Activated CD8-positive, alpha-beta memory T cell treated with anti-CD3 and anti-CD28 coated beads for 48 hours (primary cell): ENCODE results near the gene CLIC6.

Source experiments
- DNase-seq, 3 experiments: peaks; one replicate each; pipeline ENCODE4 v3.0.0-alpha.2; 2020; ENCODE audit warnings: low read depth in 2 of 3, low spot score in 2 of 3

CLIC6 gene

DNA sequence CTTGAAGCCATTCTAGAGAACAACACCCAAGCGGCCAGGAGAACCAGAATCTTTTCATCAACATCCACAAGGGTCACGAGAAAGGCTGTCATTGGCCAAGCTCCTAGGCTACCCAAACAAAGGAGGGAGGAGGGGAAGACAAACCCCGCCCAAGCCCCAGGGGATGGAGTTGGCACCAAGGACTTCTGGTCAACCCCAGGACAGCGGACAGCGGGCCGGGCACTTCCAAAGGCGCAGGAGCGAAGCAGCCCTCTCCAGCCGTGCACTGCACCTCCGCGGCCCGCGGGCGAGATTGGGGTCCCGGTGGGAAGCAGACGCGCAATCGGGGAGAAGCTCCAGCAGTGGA, at the start of gene CLIC6:
TSS of gene CLIC6 (plus strand) at position 192 of the 346 bp plus-strand sequence. CDS start 395 bp downstream, outside the sequence.
- no peak for DNase-seq

- no peak for DNase-seq
Observed at GRCh38 chr21:34619841-34620665, 48.7 kb upstream of the CLIC6 start.

GRCh38 chr21:34621434-34622350, 47.1 kb upstream of the CLIC6 start:
- no peak for DNase-seq

- DNase-seq: no peak
Observed at GRCh38 chr21:34623516-34623915, 45.3 kb upstream of the CLIC6 start.

GRCh38 chr21:34625030-34625593, 43.7 kb upstream of the CLIC6 start:
- no peak for DNase-seq

GRCh38 chr21:34626131-34626530, 42.7 kb upstream of the CLIC6 start:
- no peak for DNase-seq

GRCh38 chr21:34630536-34631143, 38.2 kb upstream of the CLIC6 start:
- no peak for DNase-seq

- DNase-seq: no peak
Observed at GRCh38 chr21:34632498-34632897, 36.3 kb upstream of the CLIC6 start.

DNA sequence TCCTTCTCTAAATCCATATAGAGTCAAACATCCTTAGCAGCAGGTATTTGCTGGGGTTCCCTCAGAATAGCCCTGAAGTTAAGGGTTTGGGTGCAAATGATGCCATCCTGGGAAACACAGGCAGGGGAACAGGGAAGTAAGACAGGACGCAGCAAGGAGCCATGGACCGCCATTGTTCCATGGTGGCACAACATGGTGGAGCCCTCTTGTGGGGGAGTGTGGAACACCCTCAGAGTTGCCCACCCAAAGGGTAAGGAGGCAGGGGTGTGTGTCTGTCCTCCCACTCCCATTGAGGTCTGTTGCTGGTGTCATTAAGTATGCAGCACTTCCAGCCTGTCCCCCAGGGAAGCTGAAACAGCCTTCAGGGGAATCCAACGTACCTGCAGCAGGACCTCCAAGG, 33.5 kb upstream of the CLIC6 start:
- DNase-seq: no peak

GRCh38 chr21:34636961-34637360, 31.8 kb upstream of the CLIC6 start:
- no peak for DNase-seq

DNA sequence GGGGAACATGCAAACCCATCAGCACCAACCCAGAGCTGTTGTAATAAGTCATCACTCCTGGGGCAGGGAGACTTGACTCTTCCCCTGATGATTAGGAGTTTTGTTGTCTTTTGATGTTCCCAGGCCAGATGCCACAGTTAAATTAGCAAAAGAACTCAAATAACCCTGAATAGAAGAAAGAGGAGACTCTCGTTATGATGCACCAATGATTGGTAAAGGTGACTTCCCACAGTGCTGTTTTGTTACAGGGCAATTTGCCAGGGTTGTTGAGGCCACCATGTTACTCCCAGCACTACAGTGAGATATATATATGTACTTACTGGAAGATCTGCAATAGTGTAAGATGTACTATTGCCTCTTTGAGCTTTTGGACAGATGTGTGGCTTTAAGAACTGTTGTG, 29.5 kb upstream of the CLIC6 start:
- no peak for DNase-seq

- DNase-seq: no peak
Observed at GRCh38 chr21:34639882-34640788, 28.7 kb upstream of the CLIC6 start.

DNA sequence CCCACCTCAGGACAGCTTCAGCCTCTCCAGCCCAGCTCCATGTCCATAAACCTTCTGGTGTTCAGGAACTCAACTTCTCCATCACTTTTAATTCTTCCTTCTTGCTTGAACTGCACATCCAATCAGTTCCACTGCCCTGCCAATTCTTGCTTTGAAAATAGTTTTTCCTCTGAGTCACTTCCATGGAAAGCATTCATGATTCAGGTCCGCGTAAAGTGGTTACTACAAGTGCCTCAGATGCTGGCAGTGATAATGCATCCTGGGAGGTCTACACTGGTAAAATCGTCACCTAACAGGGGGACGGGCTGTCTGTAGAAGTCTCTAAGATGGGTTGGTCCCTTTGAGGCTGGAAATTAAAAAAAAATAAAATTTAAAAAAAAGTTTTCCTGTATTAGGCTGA, 27.9 kb upstream of the CLIC6 start:
- no peak for DNase-seq

DNA sequence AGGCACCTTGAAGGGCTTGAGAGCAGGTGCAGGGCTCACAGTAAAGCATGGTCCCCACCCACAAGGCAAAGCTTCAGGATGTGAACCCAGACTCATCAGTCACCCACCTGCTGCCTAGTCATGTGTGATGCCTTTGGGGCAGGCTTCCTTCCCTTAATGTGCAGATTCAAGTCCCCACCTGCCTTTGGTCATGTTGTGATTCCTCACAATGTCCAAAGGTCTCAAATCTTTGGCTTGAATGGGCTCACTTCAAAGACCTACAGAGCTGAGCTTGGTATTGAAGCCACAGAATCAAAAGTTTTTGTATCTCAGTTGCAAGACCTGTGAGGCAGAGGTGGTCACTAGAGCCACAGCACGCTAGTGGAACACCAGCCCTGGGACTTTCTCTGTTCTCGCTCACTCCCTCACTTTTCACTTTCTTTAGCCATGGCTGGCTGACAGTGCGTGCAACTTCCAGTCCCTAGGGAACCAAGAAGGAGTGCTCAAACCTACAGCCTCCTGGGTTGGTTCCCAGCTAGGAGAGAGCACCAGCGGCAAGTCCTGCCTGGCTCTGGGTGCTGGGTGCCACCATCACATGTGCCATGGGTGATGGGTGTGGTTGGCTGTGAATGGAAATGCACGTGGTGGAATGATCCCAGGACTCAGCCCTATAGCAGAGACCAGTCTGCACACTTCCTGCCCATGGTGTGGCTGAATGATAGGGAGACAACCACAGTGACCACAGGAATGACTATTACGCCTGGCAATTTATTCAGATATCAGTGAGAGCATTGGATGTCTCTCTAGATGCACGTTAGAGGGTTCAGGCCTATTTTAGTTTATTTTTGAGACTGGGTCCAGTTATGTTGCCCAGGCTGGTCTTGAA, 26.4 kb upstream of the CLIC6 start:
- DNase-seq: no peak

DNA sequence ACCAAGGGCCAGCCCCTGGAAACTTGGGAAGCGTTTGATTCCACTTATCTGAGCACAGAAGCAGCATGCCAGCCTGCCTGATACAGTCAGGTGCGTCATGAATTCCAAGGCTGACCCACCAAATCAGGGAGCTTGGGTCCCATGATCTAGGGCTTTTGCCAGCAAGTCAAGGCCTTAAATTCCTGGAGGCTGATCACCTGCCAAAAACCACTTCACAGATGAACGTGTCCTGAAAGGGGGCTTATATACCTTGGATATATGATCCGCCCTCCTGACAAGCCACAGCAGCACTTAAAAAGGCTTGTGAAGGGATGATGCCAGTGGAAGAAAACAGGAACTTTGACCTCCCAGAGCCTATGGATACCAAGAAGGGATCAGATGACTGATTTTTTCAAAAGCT, 24.0 kb upstream of the CLIC6 start:
- DNase-seq: no peak

GRCh38 chr21:34647555-34647954, 21.2 kb upstream of the CLIC6 start:
- no peak for DNase-seq

DNA sequence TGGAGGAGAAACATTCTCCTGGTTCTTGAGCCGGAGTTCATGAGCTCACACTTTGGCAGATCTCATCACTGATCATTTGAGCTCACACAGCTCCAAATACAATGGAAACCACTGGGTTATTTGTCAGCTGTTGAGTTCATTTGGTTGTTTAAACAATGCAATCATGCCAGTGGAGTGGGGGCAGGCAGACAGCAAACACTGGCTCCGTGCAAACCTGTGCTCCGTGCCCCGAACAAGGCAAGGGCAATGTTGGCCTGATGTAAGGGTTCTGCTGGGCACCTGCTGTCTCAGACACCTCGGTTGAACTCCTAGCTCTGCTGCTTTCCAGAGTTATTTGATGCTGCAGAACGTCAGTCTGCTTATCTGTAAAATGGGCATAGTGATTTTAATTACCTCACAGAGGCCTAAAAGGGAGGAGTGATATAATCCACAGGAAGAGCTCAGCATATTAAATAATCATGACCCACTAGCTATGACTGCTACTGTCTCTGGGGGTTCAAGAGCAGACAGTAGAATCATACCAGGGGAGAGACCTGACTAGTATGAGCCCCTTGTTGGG, 20.0 kb upstream of the CLIC6 start:
- DNase-seq: no peak

DNA sequence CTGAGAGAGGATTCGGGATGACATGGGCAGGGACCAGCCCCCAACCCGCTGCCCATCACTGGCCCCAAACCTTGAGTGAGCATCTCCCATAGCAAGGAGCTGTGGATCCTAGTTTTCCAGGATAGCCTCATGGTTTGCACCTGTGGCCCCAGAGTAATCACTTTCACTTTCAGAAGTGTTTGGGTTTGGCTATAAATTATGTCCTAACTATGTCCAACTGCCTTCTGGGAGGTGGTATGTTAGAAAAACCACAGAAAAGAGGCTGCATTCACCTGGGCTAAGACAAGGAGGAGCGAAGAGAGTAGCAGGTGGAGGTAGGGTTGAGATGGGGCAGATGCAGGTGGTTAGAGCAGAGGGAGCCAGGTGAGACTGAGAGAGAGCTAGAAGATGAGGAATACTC, 19.4 kb upstream of the CLIC6 start:
- no peak for DNase-seq

DNA sequence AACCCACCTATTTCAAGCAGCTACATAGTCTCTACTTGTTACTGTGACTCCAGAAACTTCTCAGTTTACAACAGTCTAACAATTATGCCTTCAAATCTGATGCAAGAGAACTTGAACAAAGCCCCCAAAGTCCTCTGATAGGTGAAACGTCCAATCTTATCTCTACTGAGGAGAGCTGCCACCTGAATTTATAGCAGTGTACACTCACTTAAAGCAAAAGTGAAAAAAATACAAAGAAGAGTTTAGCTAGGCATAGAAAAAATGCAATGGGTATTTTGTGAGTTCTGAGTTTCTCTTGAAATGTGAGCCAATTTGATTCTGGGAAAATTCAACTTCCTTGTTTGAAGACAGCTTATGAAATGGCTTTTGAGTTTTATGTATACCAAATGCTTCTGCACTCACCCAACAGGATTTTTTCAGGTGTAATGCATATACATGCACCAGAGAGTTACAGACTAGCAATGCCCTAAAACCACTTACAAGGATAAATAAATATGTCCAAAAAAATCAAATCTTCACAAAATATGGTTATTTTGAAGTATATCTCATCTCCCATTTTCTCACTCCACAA, 17.8 kb upstream of the CLIC6 start:
- no peak for DNase-seq
